ENCODE results near the gene MPPED1.

Gene MPPED1

DNA sequence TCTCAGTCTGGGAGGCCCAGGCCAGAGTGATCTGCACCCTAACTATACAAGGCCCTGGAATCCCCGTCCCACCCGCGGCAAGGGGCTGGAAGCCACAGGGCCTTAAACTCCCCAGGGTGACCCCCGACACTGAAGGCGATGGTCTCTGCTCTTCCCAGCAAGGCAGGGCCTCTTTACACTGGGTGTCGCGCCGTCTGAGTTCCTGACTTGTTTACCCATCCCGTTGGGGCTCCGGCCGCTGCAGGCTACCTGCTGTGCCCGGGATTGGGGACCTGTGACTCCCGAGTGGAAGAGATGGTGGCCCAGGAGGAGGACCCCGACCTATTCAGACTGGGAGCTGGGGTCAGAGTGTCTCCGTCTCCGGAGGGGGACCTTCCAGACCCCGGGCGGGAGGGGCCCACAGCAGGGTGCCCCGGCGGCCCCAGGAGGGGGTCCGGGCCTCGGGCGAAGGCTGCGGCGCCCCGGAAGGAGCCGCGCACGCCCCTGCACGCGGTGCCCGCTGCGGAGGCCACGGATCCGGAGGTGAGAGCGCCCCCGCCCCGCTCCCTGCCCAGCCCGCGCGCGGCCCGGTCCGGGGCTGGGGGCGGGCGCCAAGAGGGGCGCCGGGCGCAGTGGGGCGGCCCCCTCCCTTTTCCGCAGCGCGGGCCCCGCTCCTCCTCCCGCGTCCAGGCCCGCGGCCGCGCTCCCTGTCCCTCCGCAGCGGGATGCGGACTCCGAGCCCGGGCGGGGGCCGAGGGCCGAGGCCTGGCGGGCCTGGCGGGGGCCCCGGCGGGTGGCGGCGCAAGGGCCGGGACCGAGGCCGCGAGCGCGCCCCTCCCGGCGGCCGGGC is 560 bp upstream of the MPPED1 start:
- no peak for DNase-seq (ENCODE audit: low read depth in 2 of 2)

GRCh38 chr22:43412808-43413795 is 1.3 kb downstream of the MPPED1 start:
- DNase-seq (ENCODE audit: low read depth in 2 of 2) = no peak

DNA sequence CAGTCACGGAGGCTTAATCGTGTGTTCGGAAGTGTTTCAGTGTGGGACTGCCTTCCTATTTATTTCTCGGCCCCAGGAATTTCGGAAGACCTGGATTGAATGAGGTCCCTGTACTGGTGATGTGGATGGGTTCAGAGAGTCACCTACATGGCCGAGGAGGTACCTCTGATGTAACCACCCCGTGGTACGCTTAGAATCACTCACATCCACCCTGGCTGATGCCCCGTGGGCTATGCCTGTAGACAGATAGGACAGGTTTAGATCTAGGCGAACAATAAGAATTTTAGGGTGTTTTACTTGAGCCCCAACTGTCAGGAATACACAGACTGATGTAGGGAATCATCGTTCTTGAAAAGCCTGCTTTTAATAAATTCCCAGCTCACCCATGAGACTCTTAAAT is 2.0 kb downstream of the MPPED1 start:
- DNase-seq (ENCODE audit: low read depth in 2 of 2) = no peak

DNA sequence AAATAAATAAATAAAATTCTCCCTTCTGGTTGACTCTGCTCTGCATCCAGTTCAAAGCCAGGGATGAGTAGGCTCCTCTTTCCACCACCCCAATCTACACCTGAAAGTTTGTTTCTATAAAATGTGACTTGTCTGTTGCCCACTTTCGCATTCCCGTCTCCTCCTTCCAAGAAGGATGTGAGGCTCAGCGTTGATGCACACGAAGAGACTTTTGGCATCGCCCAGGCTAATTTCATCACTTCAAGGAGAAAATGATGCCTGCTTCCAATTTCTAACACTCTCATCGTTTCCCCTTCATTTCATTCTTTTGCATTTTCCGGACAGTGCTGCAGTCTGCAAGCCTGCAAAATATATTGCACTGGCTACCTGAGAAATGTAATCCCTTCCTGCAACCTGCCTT is 3.9 kb downstream of the MPPED1 start:
- no peak for DNase-seq (ENCODE audit: low read depth in 2 of 2)

DNA sequence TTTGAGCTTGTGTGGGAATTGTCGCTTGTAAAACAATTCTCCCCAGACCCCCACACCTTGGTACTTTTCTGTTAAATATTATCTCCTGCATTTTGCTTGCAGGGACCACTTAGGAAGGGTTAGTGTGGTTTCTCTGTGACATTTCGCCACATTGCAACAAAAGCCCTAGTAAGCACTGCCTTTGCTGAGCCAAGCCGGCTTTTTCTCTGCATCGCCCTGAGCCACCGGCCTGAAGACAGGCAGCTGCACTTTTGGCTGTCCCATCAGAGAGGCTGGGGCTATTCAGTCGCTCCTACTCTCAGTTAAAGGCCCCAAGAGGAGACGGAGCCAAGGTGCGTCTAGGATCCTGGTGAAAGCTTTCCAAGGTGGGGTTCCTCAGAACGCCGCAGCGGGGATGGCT is 5.7 kb downstream of the MPPED1 start:
- no peak for DNase-seq (ENCODE audit: low read depth in 2 of 2)

DNA sequence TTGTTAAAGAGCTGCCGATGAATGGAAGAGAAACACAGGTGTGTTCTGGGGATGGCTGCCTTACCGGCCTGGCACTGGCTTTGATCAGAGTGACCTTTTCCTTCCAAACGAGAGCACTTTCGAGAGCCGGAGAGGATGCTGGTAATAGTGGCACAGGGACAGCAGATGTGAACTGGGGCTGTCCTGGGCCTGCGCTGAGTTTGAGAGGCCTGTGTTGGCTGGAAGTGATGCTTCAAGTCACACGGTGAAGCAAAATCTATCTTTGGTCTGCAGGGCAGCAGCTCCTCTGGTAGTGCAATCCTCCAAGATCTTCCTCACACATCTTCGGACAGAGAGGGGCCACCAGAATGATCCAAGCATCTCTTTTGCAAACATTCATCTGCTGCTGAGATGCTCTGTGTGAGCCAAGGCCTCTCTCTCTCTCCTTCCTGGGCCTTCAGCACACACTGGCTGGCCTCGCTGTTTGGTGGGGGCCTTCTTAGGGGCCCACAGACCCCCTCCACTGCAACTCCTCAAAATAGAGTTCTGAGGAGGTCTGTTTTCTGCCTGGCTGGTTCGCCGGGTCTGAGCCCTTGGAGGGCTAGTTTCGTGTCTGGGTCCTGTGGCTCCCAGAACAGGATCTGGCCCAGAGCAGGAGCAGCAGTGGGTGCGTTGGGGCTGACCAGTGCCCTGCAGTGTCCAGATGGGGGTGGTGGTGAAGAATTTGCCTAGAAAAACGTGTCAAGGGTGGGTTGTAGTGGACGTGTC is 6.4 kb downstream of the MPPED1 start:
- no peak for DNase-seq (ENCODE audit: low read depth in 2 of 2)

GRCh38 chr22:43419371-43420080 is 7.7 kb downstream of the MPPED1 start:
- no peak for DNase-seq (ENCODE audit: low read depth in 2 of 2)

DNA sequence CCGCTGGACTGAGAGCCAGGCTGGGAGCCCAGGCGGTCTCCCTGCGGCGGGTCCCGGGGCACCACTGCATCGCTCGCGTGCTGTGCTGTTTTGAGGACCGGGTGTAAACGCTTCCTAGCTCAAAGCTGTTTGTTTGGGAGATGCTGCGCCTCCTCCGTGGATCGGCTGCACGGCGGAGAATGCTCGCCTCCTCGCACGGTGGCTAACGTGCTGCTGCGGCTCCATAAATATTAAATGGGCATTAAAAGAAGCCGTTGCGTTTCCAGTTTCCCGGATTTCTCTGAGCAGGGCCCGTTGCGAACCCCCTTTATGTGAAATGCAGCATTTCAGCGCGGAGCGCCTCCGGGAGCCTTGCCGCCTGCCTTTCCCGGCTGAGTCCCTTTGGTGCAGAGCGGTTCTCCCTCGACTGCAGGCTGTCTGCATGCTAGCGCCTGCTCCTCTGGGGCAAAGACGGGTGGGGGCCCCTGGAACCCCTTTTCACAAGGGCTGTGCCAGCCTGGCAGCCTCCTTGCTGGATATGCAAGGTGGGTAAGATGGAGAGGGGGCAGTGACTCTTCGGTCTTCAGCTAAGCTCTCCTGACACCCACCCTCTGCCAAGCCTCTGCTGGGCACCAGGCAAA is 9.3 kb downstream of the MPPED1 start:
- DNase-seq (ENCODE audit: low read depth in 2 of 2) = no peak

DNA sequence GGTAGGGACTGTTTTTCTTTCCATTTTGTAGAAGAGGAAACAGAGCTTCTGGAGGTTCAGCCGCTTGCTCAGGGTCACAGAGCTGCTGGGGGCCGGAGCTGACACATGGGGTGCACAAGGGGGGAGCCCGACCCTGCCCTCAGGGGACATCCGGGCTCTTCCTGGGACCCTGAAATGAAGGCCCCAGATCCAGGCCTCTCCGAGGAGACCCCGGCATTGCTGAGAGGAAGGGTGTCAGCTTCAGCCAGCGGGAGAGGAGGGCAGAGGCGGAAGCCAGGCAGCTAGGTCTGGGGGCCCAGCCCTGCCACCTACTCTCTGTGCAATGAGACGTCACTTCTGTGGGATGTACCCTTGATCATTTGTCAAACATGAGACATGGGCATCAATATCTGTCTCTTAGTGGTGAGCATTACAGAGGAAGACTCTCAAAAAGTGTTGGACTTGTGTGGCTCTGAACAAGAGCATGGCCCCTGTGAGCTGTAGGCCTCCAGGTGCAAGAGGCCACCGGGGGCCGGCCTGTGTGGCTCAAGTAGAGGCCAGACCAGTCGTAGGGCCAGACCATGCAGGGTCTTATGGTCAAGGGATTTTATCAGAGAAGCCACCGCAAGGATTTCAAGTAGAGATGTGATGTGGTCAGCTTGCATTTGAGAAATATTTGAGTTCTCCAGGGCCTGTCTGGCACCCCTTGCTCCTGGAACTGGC is 10.3 kb downstream of the MPPED1 start:
- DNase-seq (ENCODE audit: low read depth in 2 of 2) = no peak

DNA sequence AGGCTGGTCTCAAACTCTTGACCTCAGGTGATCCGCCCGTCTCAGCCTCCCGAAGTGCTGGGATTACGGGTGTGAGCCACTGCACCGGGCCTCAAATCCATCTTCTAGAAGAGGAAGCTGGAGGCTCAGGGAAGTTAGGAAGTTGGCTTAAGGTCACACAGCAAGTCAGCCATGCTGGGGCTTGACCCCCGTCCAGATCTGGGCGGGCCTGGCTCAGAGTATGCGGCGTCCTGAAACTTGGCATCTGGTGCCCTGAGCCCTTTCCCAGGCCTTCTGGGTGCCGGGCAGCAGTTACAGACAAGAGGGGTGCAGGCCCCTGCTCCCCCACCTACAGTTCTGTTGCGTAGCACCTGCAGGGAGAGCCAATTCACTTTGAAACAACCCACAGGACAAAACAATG is 11.2 kb downstream of the MPPED1 start:
- DNase-seq (ENCODE audit: low read depth in 2 of 2) = no peak

DNA sequence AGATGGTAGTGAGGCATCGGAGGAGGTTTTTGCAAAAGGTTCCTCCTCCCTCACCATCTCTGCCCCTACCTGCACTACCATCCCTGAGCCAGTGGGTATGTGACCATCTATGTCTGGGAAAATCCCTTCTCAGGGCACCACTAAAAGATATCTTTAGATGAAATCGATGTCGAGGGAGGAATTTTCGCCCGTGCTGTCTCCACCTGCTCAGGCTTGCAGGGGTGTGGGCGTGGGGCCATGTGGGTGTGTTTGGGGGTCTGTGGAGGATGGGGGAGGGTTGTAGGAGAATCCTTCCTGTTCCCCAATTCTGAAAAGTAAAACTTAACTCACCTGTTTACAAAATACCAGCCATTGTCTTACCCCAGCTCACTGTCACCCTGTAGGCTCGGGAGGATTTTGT is 12.4 kb downstream of the MPPED1 start:
- DNase-seq (ENCODE audit: low read depth in 2 of 2) = no peak

DNA sequence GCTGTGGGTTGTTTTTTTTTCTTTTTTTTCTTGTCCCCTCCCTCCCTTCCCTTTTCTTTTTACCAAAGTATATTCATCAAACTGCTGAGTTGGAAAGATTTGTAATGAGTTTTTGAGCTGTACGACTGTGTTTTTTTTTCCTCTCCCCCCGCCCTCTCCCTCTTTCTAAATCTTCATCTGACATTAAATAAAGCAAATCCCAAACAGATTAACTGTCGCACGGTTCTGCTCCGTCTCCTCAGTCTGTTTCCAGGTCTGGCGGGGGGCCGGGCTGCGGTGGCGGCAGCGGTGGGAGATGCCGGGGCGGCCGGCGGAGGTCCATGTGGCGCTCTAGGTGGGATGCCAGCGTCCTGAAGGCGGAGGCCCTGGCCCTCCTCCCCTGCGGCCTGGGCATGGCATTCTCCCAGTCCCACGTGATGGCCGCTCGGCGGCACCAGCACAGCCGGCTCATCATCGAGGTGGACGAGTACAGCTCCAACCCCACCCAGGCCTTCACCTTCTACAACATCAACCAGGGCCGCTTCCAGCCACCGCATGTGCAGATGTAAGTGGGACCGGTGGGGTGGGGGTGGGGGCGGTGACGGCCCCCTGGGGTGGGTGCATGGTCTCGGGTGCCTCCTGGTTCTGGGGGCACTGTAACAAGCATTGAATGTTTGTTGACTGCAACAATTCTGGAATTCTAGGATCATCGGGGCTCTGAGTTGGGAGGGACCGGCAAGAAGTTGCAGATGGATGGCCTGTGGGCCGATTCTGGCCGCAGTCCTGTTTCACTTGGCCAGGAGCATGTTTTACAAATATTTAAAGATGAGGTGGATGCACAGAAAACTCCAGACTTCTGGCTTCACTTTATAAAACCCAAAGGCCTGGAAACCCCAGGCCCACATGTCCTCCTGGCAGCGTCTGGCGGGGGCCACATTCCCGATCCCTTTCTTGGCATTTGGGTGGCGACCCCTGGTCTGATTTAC is 13.1 kb downstream of the MPPED1 start:
- no peak for DNase-seq (ENCODE audit: low read depth in 2 of 2)

GRCh38 chr22:43425976-43426785 is 14.4 kb downstream of the MPPED1 start:
- no peak for DNase-seq (ENCODE audit: low read depth in 2 of 2)

GRCh38 chr22:43426816-43427215 is 15.0 kb downstream of the MPPED1 start:
- DNase-seq (ENCODE audit: low read depth in 2 of 2) = no peak

GRCh38 chr22:43427296-43428004 is 15.6 kb downstream of the MPPED1 start:
- no peak for DNase-seq (ENCODE audit: low read depth in 2 of 2)

DNA sequence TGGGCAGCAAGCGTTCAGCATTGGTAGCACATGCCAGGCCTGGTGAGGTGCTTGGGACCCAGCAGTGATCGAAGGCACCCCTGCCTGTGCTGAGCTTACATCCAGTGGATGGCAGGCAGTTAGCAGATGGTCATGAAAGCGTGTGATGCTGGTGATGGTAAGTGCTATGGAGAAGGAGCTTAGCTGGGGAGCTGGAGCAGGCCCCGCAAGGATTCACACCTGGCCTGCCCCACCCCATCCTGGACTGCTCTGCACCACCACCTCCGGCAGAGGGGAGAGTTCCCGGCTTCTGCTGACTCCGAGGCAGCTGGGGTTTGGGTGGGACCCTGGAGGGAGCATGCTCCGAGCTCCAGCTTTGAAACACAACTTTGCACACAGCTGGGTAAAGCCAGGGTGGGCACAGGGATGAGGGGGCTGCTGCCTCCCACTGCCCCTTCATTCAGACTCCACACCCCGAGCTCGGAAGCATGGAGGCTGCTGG is 16.2 kb downstream of the MPPED1 start:
- no peak for DNase-seq (ENCODE audit: low read depth in 2 of 2)

DNA sequence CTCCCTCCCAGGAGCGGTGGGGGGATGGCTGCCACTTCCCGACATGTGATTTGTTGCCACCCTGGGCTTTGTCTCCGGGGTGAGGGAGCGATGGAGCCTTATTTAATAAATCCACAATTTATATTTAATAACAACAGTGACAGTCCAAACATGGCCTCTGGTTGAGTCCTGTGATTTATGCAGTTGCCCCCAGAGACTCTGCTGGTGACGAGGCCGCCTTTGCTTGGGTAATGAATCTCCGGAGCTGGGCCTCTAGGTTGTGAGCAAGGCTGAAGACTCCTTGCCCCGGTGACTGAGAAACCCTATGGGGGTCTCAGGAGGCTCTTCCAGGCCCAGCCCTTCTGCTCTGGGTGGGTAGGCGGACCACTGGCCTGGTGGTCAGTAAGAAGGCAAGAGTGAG is 16.7 kb downstream of the MPPED1 start:
- no peak for DNase-seq (ENCODE audit: low read depth in 2 of 2)
